DMS53 (cell line): Measurements from ENCODE around the gene SEMA3G.

Experiments used
- DNase-seq: peaks from one replicate; lab custom pipeline; 2025; lab: John Stamatoyannopoulos, UW

Gene SEMA3G

DNA sequence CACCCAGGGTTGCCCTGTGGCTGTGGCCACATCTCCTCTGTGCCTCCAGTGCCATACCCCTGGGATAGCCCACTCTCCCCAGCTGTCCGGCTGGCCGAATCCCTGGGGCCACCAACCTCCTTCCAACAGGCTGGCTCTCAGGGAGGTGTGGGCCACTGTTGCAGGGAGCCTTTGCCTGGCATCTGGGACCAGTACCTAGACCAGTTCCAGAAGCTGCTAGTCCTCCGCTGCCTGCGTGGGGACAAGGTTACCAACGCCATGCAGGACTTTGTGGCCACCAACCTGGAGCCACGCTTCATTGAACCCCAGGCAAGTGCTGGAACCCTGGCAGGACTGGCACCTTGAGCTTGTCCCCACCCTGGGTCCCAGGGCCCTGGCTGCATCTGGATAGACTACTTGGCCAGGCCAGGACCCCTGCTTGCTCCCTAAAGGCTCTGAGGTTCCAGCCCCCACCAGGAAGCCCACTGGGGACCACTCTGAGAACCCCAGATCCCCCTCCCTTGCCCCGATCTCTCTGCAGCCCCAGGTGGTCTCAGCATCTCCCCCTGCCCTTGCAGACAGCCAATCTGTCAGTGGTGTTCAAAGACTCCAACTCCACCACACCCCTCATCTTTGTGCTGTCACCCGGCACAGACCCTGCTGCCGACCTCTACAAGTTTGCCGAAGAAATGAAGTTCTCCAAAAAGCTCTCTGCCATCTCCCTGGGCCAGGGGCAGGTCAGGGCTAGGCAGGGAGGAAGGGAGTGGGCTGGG lies 50.0 kb downstream of the SEMA3G start:
- no peak for DNase-seq

GRCh38 chr3:52393959-52394670 lies 50.8 kb downstream of the SEMA3G start:
- no peak for DNase-seq

GRCh38 chr3:52393131-52393807 lies 51.6 kb downstream of the SEMA3G start:
- no peak for DNase-seq

- DNase-seq: no peak
These were observed 52.5 kb downstream of the SEMA3G start for GRCh38 chr3:52392216-52392930.

DNA sequence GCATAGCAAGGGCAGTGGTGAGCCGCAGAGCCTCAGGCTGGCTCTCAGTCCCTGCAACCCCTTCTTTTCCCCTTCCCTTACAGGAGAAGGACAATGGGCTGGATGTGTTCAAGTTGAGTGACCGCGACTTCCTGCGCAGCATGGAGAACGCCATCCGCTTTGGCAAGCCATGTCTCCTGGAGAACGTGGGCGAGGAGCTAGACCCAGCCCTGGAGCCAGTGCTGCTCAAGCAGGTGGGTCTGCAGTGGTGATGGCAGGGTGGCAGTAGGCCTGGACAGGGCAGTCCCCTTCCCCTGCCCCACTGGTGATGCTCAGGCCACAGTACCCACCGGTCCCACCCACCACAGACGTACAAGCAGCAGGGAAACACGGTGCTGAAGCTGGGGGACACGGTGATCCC lies 53.8 kb downstream of the SEMA3G start:
- DNase-seq: no peak

DNA sequence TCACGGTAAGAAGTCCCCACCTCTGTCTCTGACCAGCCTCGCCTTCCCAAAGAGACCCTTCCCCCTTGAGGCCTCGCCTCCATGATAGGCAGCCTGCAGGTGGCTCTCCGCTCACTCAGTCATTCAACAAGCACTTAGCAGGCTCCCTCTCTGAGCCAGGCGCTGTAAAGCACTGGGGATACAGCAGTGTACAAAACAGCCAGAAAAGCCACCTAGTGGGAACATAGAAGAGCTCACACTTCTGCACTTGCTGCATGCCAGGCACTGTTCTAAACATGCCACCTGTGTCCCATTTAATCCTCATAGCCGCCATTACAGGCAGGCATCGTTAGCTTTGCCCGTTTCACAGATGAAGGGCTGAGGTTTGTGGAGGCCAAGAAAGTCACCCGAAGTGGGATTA lies 56.0 kb downstream of the SEMA3G start:
- DNase-seq: no peak

DNA sequence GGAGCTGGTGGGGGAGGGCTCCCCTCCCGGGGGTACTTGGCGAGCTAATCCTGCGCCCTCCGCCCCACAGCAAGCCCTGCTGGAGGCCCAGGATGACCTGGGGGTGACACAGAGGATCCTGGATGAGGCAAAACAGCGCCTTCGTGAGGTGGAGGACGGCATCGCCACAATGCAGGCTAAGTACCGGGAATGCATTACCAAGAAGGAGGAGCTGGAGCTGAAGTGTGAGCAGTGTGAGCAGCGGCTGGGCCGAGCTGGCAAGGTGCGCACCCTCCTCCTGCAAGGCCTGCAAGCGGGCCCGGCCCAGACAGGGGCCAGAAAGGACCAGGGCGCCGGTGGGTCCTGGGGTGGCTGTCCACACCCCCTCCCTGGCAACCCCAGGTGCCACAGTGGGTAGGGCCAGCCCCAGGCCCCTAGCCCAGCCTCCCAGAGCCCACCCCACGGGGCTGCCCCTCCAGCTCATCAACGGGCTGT lies 56.5 kb downstream of the SEMA3G start:
- no peak for DNase-seq

DNA sequence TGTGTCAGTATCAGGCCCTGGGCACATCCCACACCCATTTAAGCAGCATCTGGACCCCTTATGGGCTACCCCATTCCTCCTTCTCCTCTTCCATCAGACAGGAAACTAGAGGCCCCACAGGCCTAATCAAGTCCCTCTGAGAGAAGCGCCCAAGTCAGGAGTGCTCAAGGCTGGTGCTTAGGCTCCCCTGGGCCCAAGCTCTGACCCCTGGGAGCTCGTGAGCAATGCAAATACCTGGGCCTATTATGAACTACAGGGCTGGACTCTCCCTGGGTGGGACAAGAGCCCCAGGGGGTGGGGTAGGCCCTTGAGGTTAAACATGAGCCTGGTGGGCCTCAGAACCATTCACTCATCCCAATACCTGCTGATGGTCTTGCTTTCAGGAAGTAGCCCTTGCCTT lies 57.4 kb downstream of the SEMA3G start:
- no peak for DNase-seq

GRCh38 chr3:52385157-52385556 lies 59.7 kb downstream of the SEMA3G start:
- DNase-seq: peak; percentile 46

GRCh38 chr3:52384019-52384761 lies 60.7 kb downstream of the SEMA3G start:
- DNase-seq: no peak

DNA sequence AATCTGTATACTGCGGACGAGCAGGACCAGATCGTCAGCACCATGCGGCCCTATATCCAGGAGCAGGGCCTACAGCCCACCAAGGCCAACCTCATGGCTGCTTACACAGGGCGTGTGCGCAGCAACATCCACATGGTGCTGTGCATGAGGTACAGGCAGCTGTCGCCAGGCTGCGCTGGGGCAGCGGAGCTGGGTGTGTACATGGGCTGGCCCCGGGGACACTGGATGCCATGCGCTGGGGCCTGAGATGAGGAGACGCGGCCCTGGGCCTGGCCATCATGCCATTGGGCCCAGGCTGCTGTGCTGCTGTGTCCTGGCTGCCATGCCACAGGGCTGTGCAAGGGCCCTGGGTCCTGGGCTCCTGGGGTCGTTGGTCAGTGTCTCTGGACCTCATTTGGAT lies 61.5 kb downstream of the SEMA3G start:
- DNase-seq: no peak
